Heart left ventricle (tissue), 13 donors: ENCODE data around the gene MRPS23.

ENCODE experiments used
- CTCF ChIP-seq, 12 donors: fragments of 200-600 bp; sonication (generic) in 4 of 12; IDR thresholded peaks; one replicate each; pipeline versions ENCODE4 v1.5.0 to v1.8.0; 2018 to 2022; ENCODE audit warnings: antibody characterized with exemption in 12 of 12, mild to moderate bottlenecking in 5 of 12
- POLR2A ChIP-seq, 2 donors: fragments of 450-650 bp; IDR thresholded peaks; one replicate each; pipeline ENCODE4 v1.6.1; 2017; ENCODE audit warnings: antibody characterized with exemption in 2 of 2, mild to moderate bottlenecking in 2 of 2, moderate library complexity in 2 of 2
- donor health status: ischemic (EF 13 %, LVEDD 7.1; RV severe dilation, severe dysfunction).
- donor health status: DM: no; HTN: yes; CAD: no.
- donor health status: DM: no; HTN: no; CAD: no.
- donor health status: ischemic (EF 25% LVEDD 6.9; RV normal size, moderate dysfunction).
- donor health status: ischemic (EF 25% LVEDD 5.7; RV mildly dilated, moderate dysfunction).
- donor health status: ischemic (EF 35%, LVEDD 5.7; RV mildly dilated, moderate dysfunction).
- donor health status: nonischemic (EF 11% LVEDD 7.7; RV severe dilation, severe dysfunction).
- donor health status: DM: yes; HTN: yes; CAD: no.
- donor health status: PGD.
- donor health status: ischemic (EF 29% LVEDD 5.4; RV normal size, mild dysfunction).
- donor health status: nonischemic (EF 23%, LVEDD 6.1; RV moderate dilation, normal function).

GRCh38 chr17:57853695-57854094 is 3.9 kb upstream of the MRPS23 start:
- TF ChIP-seq POLR2A (IDR thresholded peaks at IDR 0.05) (no peak), CTCF (IDR thresholded peaks at IDR 0.05) (no peak)
